ENCODE measurements around the gene BPIFB6. TPM values are rescaled to one million over a fixed set of nuclear protein-coding genes. Genes with fewer than 3 reads are reported as not detected.

Gene BPIFB6
- total RNA-seq, 1 donor from 2014 or later: not detected

- DNase-seq (ENCODE audit: low read depth in 2 of 2): no peak
Observed at GRCh38 chr20:33002087-33002808, 29.2 kb upstream of the BPIFB6 start.

GRCh38 chr20:33004141-33004751 is 27.2 kb upstream of the BPIFB6 start, which contains the start of gene SUN5:
Gene SUN5 (minus strand): TSS chr20:33004433. CDS start chr20:33004340, 93 bp downstream.
- no peak for DNase-seq (ENCODE audit: low read depth in 2 of 2)

- DNase-seq (ENCODE audit: low read depth in 2 of 2): peak; percentile 14 to 15
Observed at GRCh38 chr20:33005132-33005566, 26.3 kb upstream of the BPIFB6 start.

- DNase-seq (ENCODE audit: low read depth in 2 of 2): no peak
Observed at GRCh38 chr20:33005908-33006775, 25.3 kb upstream of the BPIFB6 start.

GRCh38 chr20:33006776-33007375 is 24.6 kb upstream of the BPIFB6 start:
- no peak for DNase-seq (ENCODE audit: low read depth in 2 of 2)

GRCh38 chr20:33007376-33008335 is 23.8 kb upstream of the BPIFB6 start, which contains the start of gene BPIFB2:
Gene BPIFB2 (plus strand): TSS chr20:33007704. CDS start chr20:33008575, 871 bp downstream.
- no peak for DNase-seq (ENCODE audit: low read depth in 2 of 2)

- DNase-seq (ENCODE audit: low read depth in 2 of 2): no peak
Observed at GRCh38 chr20:33008336-33009213, 22.9 kb upstream of the BPIFB6 start.

GRCh38 chr20:33009214-33010132 is 22.0 kb upstream of the BPIFB6 start:
- peak in 1 of 2 donors; percentile 31 for DNase-seq (ENCODE audit: low read depth in 2 of 2)

GRCh38 chr20:33010133-33010504 is 21.3 kb upstream of the BPIFB6 start:
- no peak for DNase-seq (ENCODE audit: low read depth in 2 of 2)

- no peak for DNase-seq (ENCODE audit: low read depth in 2 of 2)
Observed at GRCh38 chr20:33010674-33011449, 20.6 kb upstream of the BPIFB6 start.

GRCh38 chr20:33012327-33013189 is 18.9 kb upstream of the BPIFB6 start:
- no peak for DNase-seq (ENCODE audit: low read depth in 2 of 2)

- no peak for DNase-seq (ENCODE audit: low read depth in 2 of 2)
Observed at GRCh38 chr20:33013701-33014326, 17.6 kb upstream of the BPIFB6 start.

- no peak for DNase-seq (ENCODE audit: low read depth in 2 of 2)
Observed at GRCh38 chr20:33014336-33015113, 16.9 kb upstream of the BPIFB6 start.

GRCh38 chr20:33015114-33015484 is 16.3 kb upstream of the BPIFB6 start:
- DNase-seq (ENCODE audit: low read depth in 2 of 2): no peak
